ENCODE data around the gene KCNQ1OT1.
"Not testable (repeated sequence)": the region's sequence is repeated elsewhere in the genome, so short reads cannot be mapped to it uniquely, and the experiment has no call there.

The KCNQ1OT1 gene

GRCh38 chr11:2650343-2650867, 49.4 kb downstream of the KCNQ1OT1 start:
- DNase-seq = no peak

DNA sequence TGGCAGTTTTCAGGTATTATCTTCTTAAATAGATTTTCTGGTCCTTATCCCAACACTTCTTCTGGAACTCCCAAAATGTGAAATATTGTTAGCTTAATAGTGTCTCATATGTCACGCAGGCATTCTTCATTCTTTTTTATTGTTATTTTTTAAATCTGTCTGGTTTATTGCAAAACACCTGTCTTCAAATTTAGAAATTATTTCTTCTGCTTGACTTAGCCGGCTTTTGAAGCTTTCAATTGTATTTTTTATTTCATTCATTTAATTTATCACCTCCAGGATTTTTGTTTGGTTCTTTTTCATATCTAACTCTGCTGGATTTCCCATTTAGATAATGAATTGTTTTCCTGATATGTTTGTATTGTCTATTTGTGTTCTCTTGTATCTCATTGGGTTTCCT, 49.9 kb downstream of the KCNQ1OT1 start:
- DNase-seq = no peak

- DNase-seq = no peak
Measured at GRCh38 chr11:2649400-2649799, 50.4 kb downstream of the KCNQ1OT1 start.

DNA sequence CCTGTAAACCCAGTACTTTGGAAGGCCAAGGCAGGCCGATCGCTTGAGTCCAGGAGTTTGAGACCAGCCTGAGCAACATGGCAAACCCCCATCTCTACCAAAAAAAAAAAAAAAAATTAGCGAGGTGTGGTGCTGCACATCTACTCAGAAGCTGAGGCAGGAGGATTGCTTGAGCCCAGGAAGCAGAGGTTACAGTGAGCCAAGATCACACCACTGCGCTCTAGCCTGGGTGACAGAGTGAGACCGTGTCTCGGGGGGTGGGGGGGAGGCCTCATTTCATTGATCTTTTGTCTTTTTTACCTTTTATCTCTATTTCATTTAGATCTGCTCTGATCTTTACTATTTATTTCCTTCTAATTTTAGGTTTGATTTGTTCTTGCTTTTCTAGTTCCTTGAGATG, 51.8 kb downstream of the KCNQ1OT1 start:
- no peak for DNase-seq

DNA sequence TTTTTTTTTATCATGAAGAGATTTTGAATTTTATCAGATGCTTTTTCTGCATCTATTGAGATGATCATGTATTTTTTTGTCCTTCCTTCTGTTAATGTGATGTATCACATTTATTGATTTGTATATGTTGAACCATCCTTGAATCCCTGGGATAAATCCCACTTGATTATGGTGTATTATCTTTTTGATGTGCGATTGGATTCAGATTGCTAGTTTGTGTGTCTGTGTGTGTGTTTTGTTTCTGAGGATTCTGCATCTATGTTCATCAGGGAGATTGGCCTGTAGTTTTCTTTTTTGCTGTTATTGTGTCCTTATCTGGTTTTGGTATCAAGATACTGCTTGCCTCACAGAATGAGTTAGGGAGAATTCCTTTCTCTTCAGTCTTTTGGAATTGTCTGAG, 52.6 kb downstream of the KCNQ1OT1 start:
- no peak for DNase-seq

GRCh38 chr11:2645779-2646118, 54.0 kb downstream of the KCNQ1OT1 start:
- no peak for DNase-seq

DNA sequence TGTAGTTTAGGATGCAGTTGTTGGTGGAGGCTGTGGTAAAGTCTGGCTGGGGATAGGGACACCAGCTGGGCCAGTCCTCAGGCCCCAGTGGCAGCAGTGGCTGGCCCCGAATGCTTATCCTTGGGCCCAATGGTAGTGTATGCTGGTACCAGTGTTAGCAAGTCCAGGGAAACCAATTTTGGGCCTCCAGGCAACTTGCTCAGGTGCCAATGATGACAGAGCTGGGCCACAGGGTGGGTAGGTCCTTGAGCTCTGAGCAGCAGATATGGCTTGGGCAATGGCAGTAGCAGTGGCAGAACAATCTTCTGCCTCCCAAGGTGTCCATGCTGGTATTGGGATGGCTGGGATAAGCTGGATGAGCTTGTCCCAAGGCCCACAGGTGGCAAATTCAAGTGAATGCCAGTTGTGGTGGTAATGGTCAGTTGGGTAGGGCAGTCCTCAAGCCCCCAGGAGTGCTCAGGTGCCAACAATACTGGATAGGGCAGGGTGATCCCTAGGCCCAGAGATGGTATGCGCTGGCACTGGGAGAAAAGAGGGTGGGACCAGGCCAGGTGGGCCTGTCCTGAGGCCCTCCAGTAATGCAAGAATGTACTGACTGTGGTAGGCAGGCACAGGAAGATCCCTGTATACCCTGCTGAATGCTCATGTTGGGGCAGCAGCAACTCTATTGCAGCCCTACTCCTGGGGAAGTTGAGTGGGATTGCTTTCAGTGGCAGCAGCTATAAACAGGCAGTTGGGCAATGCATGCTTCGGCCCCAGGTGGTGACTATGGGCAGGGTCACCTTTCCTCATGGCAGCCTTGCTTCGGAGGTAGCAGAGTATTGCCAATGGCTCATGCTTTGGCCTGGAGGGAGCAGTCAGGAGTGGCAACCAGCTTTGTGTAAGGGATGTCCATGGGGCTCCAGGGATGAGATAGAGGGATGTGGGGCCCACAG, 54.7 kb downstream of the KCNQ1OT1 start:
- no peak for DNase-seq

- no peak for DNase-seq
Measured at GRCh38 chr11:2643746-2644145, 56.0 kb downstream of the KCNQ1OT1 start.

DNA sequence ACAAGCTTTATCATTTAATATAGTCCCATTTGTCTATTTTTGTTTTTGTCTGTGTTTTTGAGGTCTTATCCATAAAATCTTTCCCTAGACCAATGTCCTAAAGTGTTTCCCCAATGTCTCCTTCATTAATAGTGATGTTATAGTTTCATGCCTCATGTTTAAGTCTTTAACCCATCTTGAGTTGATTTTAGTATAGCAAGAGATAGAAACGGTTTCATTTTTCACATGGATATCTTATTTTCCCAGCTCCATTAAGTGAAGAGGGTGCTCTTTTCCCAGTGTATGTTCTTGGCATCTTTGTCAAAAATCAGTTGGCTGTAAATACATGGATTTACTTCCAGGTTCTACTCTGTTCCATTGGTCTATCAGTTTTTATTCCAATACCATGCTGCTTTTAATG, 58.2 kb downstream of the KCNQ1OT1 start:
- no peak for DNase-seq

DNA sequence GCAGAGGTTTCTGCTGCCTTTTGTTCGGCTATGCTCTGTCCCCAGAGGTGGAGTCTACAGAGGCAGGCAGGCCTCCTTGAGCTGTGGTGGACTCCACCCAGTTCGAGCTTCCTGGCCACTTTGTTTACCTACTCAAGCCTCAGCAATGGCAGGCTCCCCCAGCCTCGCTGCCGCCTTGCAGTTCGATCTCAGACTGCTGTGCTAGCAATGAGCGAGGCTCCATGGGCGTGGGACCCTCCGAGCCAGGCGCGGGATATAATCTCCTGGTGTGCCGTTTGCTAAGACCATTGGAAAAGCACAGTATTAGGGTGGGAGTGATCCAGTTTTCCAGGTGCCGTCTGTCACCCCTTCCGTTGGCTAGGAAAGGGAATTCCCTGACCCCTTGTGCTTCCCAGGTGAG, 60.0 kb downstream of the KCNQ1OT1 start:
- not testable (repeated sequence) for DNase-seq

DNA sequence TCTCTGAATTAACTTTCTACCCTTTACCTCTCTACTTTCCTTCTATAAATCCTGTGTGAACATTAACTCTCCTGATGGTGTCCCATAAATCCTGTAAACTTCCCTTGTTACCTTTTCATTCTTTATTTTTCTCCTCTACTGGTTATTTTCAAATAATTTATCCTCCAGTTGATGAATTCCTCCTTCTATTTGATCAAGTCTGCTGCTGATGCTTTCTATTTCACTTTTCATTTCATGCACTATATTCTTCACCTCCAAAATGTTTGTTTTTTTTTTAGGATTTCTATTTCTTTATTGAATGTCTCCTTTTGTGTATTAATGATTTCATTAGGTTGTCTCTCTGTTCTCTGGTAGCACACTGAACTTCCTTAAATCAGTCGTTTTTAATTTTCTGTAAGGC, 68.6 kb downstream of the KCNQ1OT1 start:
- no peak for DNase-seq

- no peak for DNase-seq
Measured at GRCh38 chr11:2630679-2631078, 69.1 kb downstream of the KCNQ1OT1 start.

GRCh38 chr11:2625183-2625582, 74.6 kb downstream of the KCNQ1OT1 start:
- DNase-seq = no peak

DNA sequence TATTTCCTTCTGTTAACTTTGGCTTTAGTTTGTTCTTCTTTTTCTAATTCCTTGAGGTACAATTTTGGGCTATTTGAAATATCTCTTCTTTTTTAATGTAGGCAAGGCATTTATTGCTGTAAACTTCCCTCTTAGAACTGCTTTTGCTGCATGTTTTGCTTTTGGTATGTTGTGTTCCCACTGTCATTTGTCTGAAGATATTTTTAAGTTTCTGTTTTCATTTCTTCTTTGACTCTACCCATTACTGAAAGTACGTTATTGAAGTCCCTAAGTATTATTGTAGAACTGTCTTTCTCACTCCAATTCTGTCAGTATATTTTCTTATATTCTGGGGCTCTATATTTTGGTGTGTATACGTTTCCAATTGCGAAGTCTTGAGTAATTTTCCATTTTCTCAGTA, 77.9 kb downstream of the KCNQ1OT1 start:
- DNase-seq = no peak

DNA sequence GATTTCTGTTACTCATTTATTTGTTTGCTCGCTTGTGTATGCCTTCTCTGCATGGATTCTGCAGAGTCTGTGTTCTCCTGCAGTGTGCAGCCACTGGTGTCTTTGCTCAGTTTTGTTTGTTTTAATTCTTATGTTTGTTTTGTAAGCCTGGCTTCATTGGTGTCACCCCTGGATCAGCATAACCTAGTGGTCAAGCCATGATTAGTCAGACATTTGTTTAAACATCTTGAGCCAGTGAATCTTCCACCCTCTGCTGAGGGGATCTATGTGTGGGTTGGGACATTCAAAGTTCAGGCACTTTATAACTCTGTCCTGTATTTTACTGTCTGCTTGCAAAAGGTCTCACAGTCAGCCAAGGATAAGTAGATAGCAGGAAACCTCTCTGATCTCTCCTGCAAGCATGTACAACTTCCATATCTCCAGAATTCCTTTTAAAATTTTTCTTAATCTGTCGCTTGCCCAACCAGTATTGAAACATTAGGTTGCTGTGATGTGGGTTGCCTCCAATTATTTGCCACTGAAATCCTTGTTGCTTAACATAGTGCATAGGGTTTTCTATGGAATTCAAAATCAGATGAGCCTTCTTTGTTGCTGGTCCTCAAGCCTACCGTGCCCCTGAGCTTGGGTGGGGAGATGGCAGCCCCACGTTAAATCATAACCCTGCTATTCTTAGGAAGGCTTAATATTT, 86.8 kb downstream of the KCNQ1OT1 start:
- DNase-seq = no peak

- no peak for DNase-seq
Measured at GRCh38 chr11:2609345-2609744, 90.4 kb downstream of the KCNQ1OT1 start.

GRCh38 chr11:2599561-2600189, 100.1 kb downstream of the KCNQ1OT1 start:
- no peak for DNase-seq

DNA sequence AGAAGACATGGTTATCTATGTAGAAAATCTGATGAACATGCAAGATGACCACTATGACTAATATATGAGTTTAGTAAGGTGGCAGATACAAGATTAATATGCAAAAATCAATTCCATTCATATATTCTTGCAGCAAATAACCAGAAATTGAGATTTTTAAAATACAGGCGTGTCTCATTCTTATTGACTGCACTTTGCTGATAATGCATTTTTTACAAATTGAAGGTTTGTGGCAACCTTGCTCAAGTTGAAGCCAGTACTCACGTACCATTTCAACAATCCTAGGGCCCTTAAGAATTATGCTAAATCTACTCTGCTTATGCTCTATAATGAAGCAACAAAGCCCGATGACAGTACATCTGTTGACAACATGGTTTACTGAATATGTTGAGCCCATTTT, 104.6 kb downstream of the KCNQ1OT1 start:
- DNase-seq = no peak

- DNase-seq = no peak
Measured at GRCh38 chr11:2594267-2594666, 105.5 kb downstream of the KCNQ1OT1 start.

- DNase-seq = no peak
Measured at GRCh38 chr11:2593393-2593950, 106.3 kb downstream of the KCNQ1OT1 start.

DNA sequence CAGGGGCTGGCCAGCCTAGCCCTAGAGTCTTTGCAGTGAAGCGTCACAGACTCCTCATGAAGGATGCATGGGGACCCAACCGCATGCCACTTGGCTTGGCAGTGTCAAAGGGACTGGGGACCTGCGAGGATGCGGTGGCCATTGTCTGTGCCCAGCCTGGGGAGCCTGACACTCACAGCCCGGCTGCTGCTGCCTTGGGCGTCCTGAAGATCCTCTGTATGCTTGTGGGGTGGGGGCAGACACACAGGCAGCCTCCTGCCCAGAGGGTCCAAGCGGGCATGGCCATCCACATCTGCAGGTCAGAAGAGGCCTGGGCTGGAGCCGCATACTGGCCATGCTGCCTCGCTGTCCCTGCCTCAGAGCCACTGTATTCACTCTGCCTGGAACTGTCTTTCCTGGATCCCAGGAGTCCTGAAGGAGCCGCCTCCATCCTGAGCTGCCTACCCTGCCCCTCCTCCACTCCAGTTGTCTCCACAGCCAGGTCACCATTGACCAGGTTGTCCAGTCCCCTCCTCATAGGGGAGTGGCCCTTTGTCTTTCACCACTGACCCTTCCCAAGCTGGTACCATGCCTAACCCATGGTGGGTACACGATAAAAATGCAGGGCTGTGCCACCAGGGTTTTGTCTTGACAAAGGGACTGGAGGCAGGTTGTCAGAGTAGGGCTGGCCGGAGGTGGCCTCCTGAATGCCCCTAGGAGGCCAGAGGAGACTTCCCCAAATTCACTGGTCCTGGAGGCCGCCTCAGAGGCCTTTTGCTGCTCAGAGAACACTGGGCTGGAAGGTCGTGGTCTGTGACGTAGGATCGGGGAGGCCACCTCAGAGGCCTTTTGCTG, 107.0 kb downstream of the KCNQ1OT1 start:
- DNase-seq = no peak

DNA sequence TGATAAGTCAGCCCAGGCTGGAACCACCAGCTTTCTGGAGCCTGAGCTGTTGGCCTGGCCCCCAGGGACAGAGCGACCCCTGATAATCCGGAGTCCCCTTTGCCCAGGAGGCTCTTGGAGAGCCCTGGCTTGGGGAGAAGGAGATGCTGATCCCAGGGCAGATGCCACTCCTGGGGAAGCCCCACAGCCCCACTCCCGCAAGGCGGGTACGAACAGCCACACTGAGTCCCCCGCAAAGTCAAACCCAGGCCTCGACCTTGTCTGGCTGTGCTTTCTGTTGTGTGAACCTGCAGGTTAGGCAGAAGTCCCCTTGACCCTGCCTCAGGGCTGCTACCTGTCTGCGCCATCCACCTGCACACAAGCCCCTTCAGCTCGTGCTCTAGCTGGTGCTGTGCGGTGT, 108.0 kb downstream of the KCNQ1OT1 start:
- no peak for DNase-seq
